CD14-positive monocyte (primary cell): Measurements from ENCODE around the gene FERMT2. TPM values are rescaled to one million over a fixed set of nuclear protein-coding genes. Genes with fewer than 3 reads are reported as not detected.
A peak's percentile ranks its signal among the peaks of the same experiment; 100 is the strongest.

Experiments
- DNase-seq, 3 donors: peaks; one replicate each; pipeline ENCODE4 v3.0.0-alpha.2; 2011 to 2022
- H2AFZ ChIP-seq: 2 replicates; pipeline ENCODE4 v1.6.0; 2012; ENCODE audit warnings: mild to moderate bottlenecking, low read depth, low read length, inconsistent platforms; ENCODE audit not compliant: insufficient read depth, poor library complexity, severe bottlenecking
- H3K27ac ChIP-seq, 2 donors: 1 replicate in 1 of 2; 2 replicates in 1 of 2; pipeline ENCODE4 v1.5.1; 2012 to 2013; ENCODE audit warnings: low read length in 2 of 2, control low read depth in 1 of 2, inconsistent platforms in 1 of 2, low read depth in 1 of 2, mild to moderate bottlenecking in 1 of 2
- H3K27me3 ChIP-seq, 2 donors: one replicate each; pipeline versions ENCODE4 v1.6.0 to v1.6.1; 2011 to 2013; ENCODE audit warnings: low read length in 2 of 2; ENCODE audit not compliant: control insufficient read depth in 2 of 2, insufficient read depth in 2 of 2
- H3K36me3 ChIP-seq, 2 donors: replicated peaks in 1 of 2; 1 replicate in 1 of 2; 2 replicates in 1 of 2; pipeline versions ENCODE4 v1.5.1 to v1.6.1; 2012 to 2013; ENCODE audit warnings: low read length in 2 of 2, control low read depth in 1 of 2, inconsistent platforms in 1 of 2, mild to moderate bottlenecking in 1 of 2; ENCODE audit not compliant: insufficient read depth in 2 of 2, control insufficient read depth in 1 of 2
- H3K4me1 ChIP-seq, 2 donors: 1 replicate in 1 of 2; 2 replicates in 1 of 2; pipeline versions ENCODE4 v1.5.1 to v1.6.1; 2012 to 2013; ENCODE audit warnings: low read length in 2 of 2, control low read depth in 1 of 2, inconsistent platforms in 1 of 2, mild to moderate bottlenecking in 1 of 2, moderate library complexity in 1 of 2; ENCODE audit not compliant: insufficient read depth in 2 of 2, control insufficient read depth in 1 of 2
- H3K4me2 ChIP-seq: replicated peaks from 2 replicates; pipeline ENCODE3; 2012; ENCODE audit warnings: low read length, moderate library complexity, mild to moderate bottlenecking; ENCODE audit not compliant: poor library complexity, severe bottlenecking; ENCODE audit errors: extremely low read depth
- H3K4me3 ChIP-seq, 3 experiments: fragments of 200-600 bp in 1 of 3; sonication (generic) in 1 of 3; replicated peaks in 1 of 3; 1 replicate in 2 of 3; 2 replicates in 1 of 3; pipeline ENCODE4 v1.5.1; 2011 to 2013; ENCODE audit warnings: low read length in 3 of 3, mild to moderate bottlenecking in 3 of 3, control low read depth in 2 of 3, low read depth in 2 of 3, inconsistent platforms in 1 of 3, moderate library complexity in 1 of 3
- H3K79me2 ChIP-seq: 2 replicates; pipeline ENCODE4 v1.6.0; 2012; ENCODE audit warnings: mild to moderate bottlenecking, control low read depth, inconsistent platforms, low read length, moderate library complexity; ENCODE audit not compliant: insufficient read depth
- H3K9ac ChIP-seq: 2 replicates; pipeline ENCODE4 v1.6.0; 2017; ENCODE audit warnings: low read length, mild to moderate bottlenecking; ENCODE audit not compliant: insufficient read depth, poor library complexity, severe bottlenecking
- H3K9me3 ChIP-seq, 2 donors: replicated peaks in 1 of 2; 1 replicate in 1 of 2; 2 replicates in 1 of 2; pipeline versions ENCODE4 v1.5.1 to v1.6.1; 2012 to 2013; ENCODE audit warnings: low read length in 2 of 2, control low read depth in 1 of 2; ENCODE audit not compliant: control insufficient read depth in 1 of 2, insufficient read depth in 1 of 2
- H4K20me1 ChIP-seq: 2 replicates; pipeline ENCODE4 v1.6.0; 2012; ENCODE audit warnings: mild to moderate bottlenecking, low read length, control low read depth, moderate library complexity; ENCODE audit not compliant: insufficient read depth
- H3K27ac Mint-ChIP-seq, 7 donors: one replicate each; pipeline ENCODE4 v1.8.0; 2020; ENCODE audit warnings: mild to moderate bottlenecking in 7 of 7, mixed read lengths in 7 of 7, moderate library complexity in 6 of 7, inconsistent platforms in 2 of 7
- H3K27me3 Mint-ChIP-seq, 3 donors: one replicate each; pipeline ENCODE4 v1.8.0; 2021 to 2022; ENCODE audit warnings: low read depth in 3 of 3, mild to moderate bottlenecking in 3 of 3, mixed read lengths in 3 of 3, moderate library complexity in 3 of 3, inconsistent platforms in 1 of 3
- H3K36me3 Mint-ChIP-seq, 2 donors: one replicate each; pipeline ENCODE4 v1.8.0; 2020; ENCODE audit warnings: mixed read lengths in 2 of 2, inconsistent platforms in 1 of 2, mild to moderate bottlenecking in 1 of 2
- H3K4me1 Mint-ChIP-seq: one replicate; pipeline ENCODE4 v1.8.0; 2020; ENCODE audit warnings: mild to moderate bottlenecking, mixed read lengths
- H3K4me3 Mint-ChIP-seq, 2 donors: one replicate each; pipeline ENCODE4 v1.8.0; 2020; ENCODE audit warnings: mild to moderate bottlenecking in 2 of 2, mixed read lengths in 2 of 2, moderate library complexity in 1 of 2
- H3K9me3 Mint-ChIP-seq, 7 donors: one replicate each; pipeline ENCODE4 v1.8.0; 2020 to 2022; ENCODE audit warnings: mixed read lengths in 7 of 7, mild to moderate bottlenecking in 6 of 7, moderate library complexity in 6 of 7, inconsistent platforms in 2 of 7
- WGBS: methylation state at CpG from one replicate; pipeline ENCODE4 v1.1.5; 2013; ENCODE audit warnings: missing lambda C conversion rate; ENCODE audit not compliant: insufficient coverage; 5-methylcytosine and 5-hydroxymethylcytosine counted together
- intact Hi-C, 2 donors: fragments of 100-400 bp; cut with micrococcal nuclease; formaldehyde crosslinking; loops; one replicate each; pipeline versions ENCODE4 v1.15.0 to v1.15.1; 2023
- polyA plus RNA-seq, 3 donors: library from polyadenylated mRNA; depleted of rRNA in 1 of 3; unstranded in 2 of 3; stranded (reverse) in 1 of 3; fragments of 300-500 nt in 2 of 3; fragments of >200 nt in 1 of 3; fragmentation: Illumina TruSeq in 2 of 3; gene quantifications; 1 replicate in 2 of 3; 2 replicates in 1 of 3; pipeline ENCODE4 v1.2.3, GENCODE V29; 2012 to 2021
- TF ChIP-seq, protein P1 (sequence below): fragments of 200-600 bp; IDR thresholded peaks from one replicate; pipeline ENCODE4 v1.8.0; 2022; ENCODE audit warnings: antibody characterized with exemption, mild to moderate bottlenecking

FERMT2 gene
- polyA plus RNA-seq, 3 donors = not detected

- no peak for DNase-seq
- H3K4me1 Mint-ChIP-seq = peaks cover 8% of the 10 kb centered on the region
- H3K4me3 Mint-ChIP-seq = no peak overlapping the region
- Histone ChIP-seq H3K4me3 (no peak overlapping the region), H3K4me1 (peaks cover 6 to 9% of the 10 kb centered on the region in 2 donors), H3K4me2 (no peak overlapping the region), H3K36me3 (no peaks in the 10 kb centered on the region), H4K20me1 (no peaks in the 10 kb centered on the region), H2AFZ (no peak overlapping the region), H3K27ac (no peak overlapping the region), H3K9ac (no peak overlapping the region), H3K27me3 (no peaks in the 10 kb centered on the region), H3K79me2 (no peaks in the 10 kb centered on the region), H3K9me3 (no peaks in the 10 kb centered on the region)
- TF ChIP-seq, protein P1, sequence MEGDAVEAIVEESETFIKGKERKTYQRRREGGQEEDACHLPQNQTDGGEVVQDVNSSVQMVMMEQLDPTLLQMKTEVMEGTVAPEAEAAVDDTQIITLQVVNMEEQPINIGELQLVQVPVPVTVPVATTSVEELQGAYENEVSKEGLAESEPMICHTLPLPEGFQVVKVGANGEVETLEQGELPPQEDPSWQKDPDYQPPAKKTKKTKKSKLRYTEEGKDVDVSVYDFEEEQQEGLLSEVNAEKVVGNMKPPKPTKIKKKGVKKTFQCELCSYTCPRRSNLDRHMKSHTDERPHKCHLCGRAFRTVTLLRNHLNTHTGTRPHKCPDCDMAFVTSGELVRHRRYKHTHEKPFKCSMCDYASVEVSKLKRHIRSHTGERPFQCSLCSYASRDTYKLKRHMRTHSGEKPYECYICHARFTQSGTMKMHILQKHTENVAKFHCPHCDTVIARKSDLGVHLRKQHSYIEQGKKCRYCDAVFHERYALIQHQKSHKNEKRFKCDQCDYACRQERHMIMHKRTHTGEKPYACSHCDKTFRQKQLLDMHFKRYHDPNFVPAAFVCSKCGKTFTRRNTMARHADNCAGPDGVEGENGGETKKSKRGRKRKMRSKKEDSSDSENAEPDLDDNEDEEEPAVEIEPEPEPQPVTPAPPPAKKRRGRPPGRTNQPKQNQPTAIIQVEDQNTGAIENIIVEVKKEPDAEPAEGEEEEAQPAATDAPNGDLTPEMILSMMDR = no peak
- H3K27me3 Mint-ChIP-seq = peaks cover 0 to 4% (median 2%) of the 10 kb centered on the region in 3 donors
- intact Hi-C loops = no loop called here
- WGBS = 75% methylated on average over 4 of the region's 4 CpGs
- peaks cover 0 to 2% (median 0%) of the 10 kb centered on the region in 7 donors for H3K9me3 Mint-ChIP-seq
- H3K27ac Mint-ChIP-seq = peak overlapping the region in 1 of 7 donors; percentile 20
- no peaks in the 10 kb centered on the region for H3K36me3 Mint-ChIP-seq
These were observed 37.6 kb downstream of the FERMT2 start for GRCh38 chr14:52913271-52913670.

DNA sequence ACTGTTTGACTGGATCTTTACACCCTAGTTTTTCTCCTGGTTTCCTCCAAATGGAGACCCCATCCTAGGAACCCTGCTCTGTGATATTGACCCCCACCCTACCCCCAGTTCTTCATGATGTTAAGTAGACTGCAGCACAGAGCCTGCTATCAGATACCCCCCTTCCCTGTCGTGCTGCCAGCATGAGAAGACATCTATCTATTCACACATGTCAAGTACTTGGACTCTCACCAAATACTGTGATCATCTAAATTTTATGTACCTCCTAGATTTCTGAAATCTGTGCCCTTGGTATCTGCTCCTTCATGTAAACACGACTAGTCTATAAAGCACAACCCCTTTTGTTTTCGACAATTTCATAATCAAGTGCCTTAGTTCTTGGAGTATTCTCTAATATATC lies 38.9 kb downstream of the FERMT2 start:
- Mint-ChIP-seq H3K4me1 (no peaks in the 10 kb centered on the region), H3K27ac (no peak overlapping the region), H3K36me3 (no peaks in the 10 kb centered on the region), H3K27me3 (peaks cover 0 to 4% (median 2%) of the 10 kb centered on the region in 3 donors), H3K4me3 (no peak overlapping the region), H3K9me3 (peaks cover 0 to 2% (median 0%) of the 10 kb centered on the region in 7 donors)
- Histone ChIP-seq H3K9ac (no peak overlapping the region), H3K9me3 (no peaks in the 10 kb centered on the region), H3K79me2 (no peaks in the 10 kb centered on the region), H3K4me1 (no peaks in the 10 kb centered on the region), H3K27me3 (no peaks in the 10 kb centered on the region), H3K36me3 (no peaks in the 10 kb centered on the region), H2AFZ (no peak overlapping the region), H4K20me1 (no peaks in the 10 kb centered on the region), H3K4me2 (no peak overlapping the region), H3K4me3 (no peak overlapping the region), H3K27ac (no peak overlapping the region)
- intact Hi-C loops = no loop called here
- no peak for DNase-seq
- WGBS = 87% methylated on average over 2 of the region's 3 CpGs
- TF ChIP-seq, protein P1 = no peak
